Measurements from ENCODE around the gene TAGAP. TPM values are rescaled to one million over a fixed set of nuclear protein-coding genes. Genes with fewer than 3 reads are reported as not detected.
"Not testable (repeated sequence)": the region's sequence is repeated elsewhere in the genome, so short reads cannot be mapped to it uniquely, and the experiment has no call there.

TAGAP gene
- total RNA-seq, 1 experiment from 2014 or later = 0.22 TPM

- no peak for TF ChIP-seq NR2C2 (CRISPR knock-in tag; IDR thresholded peaks at IDR 0.05)
- TF ChIP-seq NR1H2 (CRISPR knock-in tag; IDR thresholded peaks at IDR 0.05) = no peak
- no peak for TF ChIP-seq ATF2 (CRISPR knock-in tag; IDR thresholded peaks at IDR 0.05; ENCODE audit: borderline replicate concordance, low read depth)
- TF ChIP-seq NFE2L1 (CRISPR knock-in tag; IDR thresholded peaks at IDR 0.05) = no peak
- no peak for TF ChIP-seq TEAD4 (CRISPR knock-in tag; IDR thresholded peaks at IDR 0.05)
- TF ChIP-seq USF1 (CRISPR knock-in tag; IDR thresholded peaks at IDR 0.05) = no peak
These were observed 53.6 kb downstream of the TAGAP start (continued) for GRCh38 chr6:158991017-158991723.

- H3K36me3 Mint-ChIP-seq; H3K27me3 Mint-ChIP-seq (ENCODE audit: low read depth); H3K27ac Mint-ChIP-seq; H3K4me1 Mint-ChIP-seq; H3K4me3 Mint-ChIP-seq; DNase-seq (ENCODE audit: low spot score); ATAC-seq; POLR2A ChIA-PET: not testable (repeated sequence)
- peaks cover 14% of the 10 kb centered on the region; the same call in 1 of the 2 replicates for H3K9me3 Mint-ChIP-seq
- CTCF ChIA-PET = interaction anchor here (2.1 kb wide), 1 partner anchor 10 kb away, joined by 10 read pairs; the partner anchor contains the start of gene RSPH3
These were observed 55.1 kb downstream of the TAGAP start for GRCh38 chr6:158989711-158990110.

DNA sequence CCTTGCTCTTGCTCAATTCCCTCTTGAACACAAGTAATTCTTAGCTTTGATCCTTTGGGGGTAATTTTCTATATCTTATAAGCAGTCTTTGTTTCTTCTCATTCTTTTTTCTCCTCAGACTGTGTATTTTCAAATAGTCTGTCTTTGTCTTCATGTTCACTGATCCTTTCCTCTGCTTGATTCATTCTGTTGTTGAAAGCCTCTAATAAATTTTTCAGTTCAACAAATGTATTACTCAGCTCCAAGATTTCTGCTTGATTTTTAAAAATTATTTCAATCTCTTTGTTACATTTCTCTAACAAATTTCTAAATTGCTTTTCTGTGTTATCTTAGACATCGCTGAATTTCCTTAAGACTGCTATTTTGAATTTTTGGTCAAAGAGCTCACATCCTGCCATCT is 56.3 kb downstream of the TAGAP start:
- Mint-ChIP-seq H3K27me3 (ENCODE audit: low read depth) (no peaks in the 10 kb centered on the region; the same call in 1 of the 2 replicates), H3K36me3 (no peaks in the 10 kb centered on the region), H3K4me3 (no peak overlapping the region), H3K27ac (no peak overlapping the region), H3K9me3 (peaks cover 14% of the 10 kb centered on the region; the same call in 1 of the 2 replicates), H3K4me1 (no peaks in the 10 kb centered on the region)
- ATAC-seq (no peak), DNase-seq (ENCODE audit: low spot score) (no peak)
- ChIA-PET CTCF (interaction anchor here (1.1 to 2.4 kb wide), 5 partner anchors 11 to 280 kb away, joined by 3 to 10 read pairs (median 6); no protein-coding TSS in a partner anchor), POLR2A (no interaction called here)
- TF ChIP-seq ZMAT4 (CRISPR knock-in tag; IDR thresholded peaks at IDR 0.05) = no peak

DNA sequence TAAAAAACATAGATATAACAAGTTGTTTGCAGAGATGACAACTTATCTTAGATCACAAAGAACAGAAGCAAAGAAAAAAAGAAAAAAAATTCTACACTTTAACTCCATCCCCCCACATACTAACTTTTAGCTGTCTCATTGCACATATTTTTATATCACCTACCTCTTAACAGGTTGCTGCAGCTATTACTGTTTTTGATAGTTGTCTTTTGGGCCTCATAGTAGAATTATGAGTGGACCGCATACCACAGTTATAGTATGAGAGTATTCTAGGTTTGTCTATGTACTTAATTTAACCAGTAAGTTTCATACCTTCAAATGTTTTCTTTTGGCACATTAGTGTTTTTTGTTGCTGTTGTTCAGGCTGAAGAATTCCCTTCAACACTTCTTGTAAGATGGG is 57.1 kb downstream of the TAGAP start:
- Mint-ChIP-seq H3K27ac (no peak overlapping the region), H3K27me3 (ENCODE audit: low read depth) (no peaks in the 10 kb centered on the region; the same call in 1 of the 2 replicates), H3K36me3 (no peaks in the 10 kb centered on the region), H3K4me1 (no peaks in the 10 kb centered on the region), H3K4me3 (no peak overlapping the region), H3K9me3 (peaks cover 14% of the 10 kb centered on the region; the same call in 1 of the 2 replicates)
- ChIA-PET CTCF (interaction anchor here (0.6 to 2.4 kb wide), 6 partner anchors 12 to 279 kb away, joined by 3 to 10 read pairs (median 5); no protein-coding TSS in a partner anchor), POLR2A (no interaction called here)
- DNase-seq (ENCODE audit: low spot score) (no peak), ATAC-seq (no peak)
- TF ChIP-seq AFF4 (CRISPR knock-in tag; IDR thresholded peaks at IDR 0.05; ENCODE audit: borderline replicate concordance) (no peak), NFE2L1 (CRISPR knock-in tag; IDR thresholded peaks at IDR 0.05) (no peak), MLX (CRISPR knock-in tag; IDR thresholded peaks at IDR 0.05) (no peak), FOXP4 (CRISPR knock-in tag; IDR thresholded peaks at IDR 0.05) (no peak), OVOL2 (CRISPR knock-in tag; IDR thresholded peaks at IDR 0.05; ENCODE audit: borderline replicate concordance) (no peak), IRF1 (CRISPR knock-in tag; IDR thresholded peaks at IDR 0.05) (no peak), PRDM15 (CRISPR knock-in tag; IDR thresholded peaks at IDR 0.05) (no peak)

Data from WTC11 (cell line).